Activated CD4-positive, alpha-beta T cell treated with anti-CD3 and anti-CD28 coated beads, Interleukin-2, amount 50 U/mL, for 16 hours (primary cell): Measurements from ENCODE around the gene TTC14.

Experiments
- DNase-seq: peaks from one replicate; pipeline ENCODE4 v3.0.0-alpha.2; 2020

Gene TTC14

GRCh38 chr3:180640987-180641386 lies 39.0 kb downstream of the TTC14 start:
- DNase-seq, result no peak

- DNase-seq, result no peak
These were observed 44.3 kb downstream of the TTC14 start for GRCh38 chr3:180646187-180646790.

GRCh38 chr3:180656406-180656805 lies 54.4 kb downstream of the TTC14 start:
- no peak for DNase-seq

GRCh38 chr3:180657094-180657493 lies 55.1 kb downstream of the TTC14 start:
- DNase-seq, result no peak
